Colonic mucosa (tissue), 4 donors: ENCODE results near the gene INS. TPM values are rescaled to one million over a fixed set of nuclear protein-coding genes. Genes with fewer than 3 reads are reported as not detected.

ENCODE experiments used
- DNase-seq: peaks from one replicate; pipeline ENCODE4 v3.0.0-alpha.2; 2020
- H3K27ac ChIP-seq: fragments of 200-600 bp; one replicate; pipeline ENCODE4 v1.8.0; 2021
- H3K27me3 ChIP-seq: fragments of 200-600 bp; one replicate; pipeline ENCODE4 v1.8.0; 2021
- H3K36me3 ChIP-seq: fragments of 200-600 bp; one replicate; pipeline ENCODE4 v1.8.0; 2021
- H3K4me1 ChIP-seq: fragments of 200-600 bp; one replicate; pipeline ENCODE4 v1.8.0; 2021; ENCODE audit warnings: mild to moderate bottlenecking
- H3K4me3 ChIP-seq: fragments of 200-600 bp; one replicate; pipeline ENCODE4 v1.8.0; 2021
- H3K9ac ChIP-seq, 2 donors: one replicate each; pipeline ENCODE4 v1.7.0; 2013; ENCODE audit warnings: control low read depth in 2 of 2, low read depth in 2 of 2, low read length in 2 of 2
- H3K9me3 ChIP-seq: fragments of 200-600 bp; one replicate; pipeline ENCODE4 v1.8.0; 2021
- intact Hi-C: fragments of 100-400 bp; cut with DNase I; formaldehyde crosslinking; loops from one replicate; pipeline ENCODE4 v1.14.1; 2022
- total RNA-seq, 2 donors: library from RNA; stranded (reverse); fragmentation: NEBNext Ultra II Directional in 1 of 2; extraction: Animal tissue kit (Norgen Biotek cat#: 25700) in 1 of 2; gene quantifications; one replicate each; pipeline ENCODE4 v1.2.1, GENCODE V29; 2021
- TF ChIP-seq, protein P1 (sequence below): fragments of 200-600 bp; IDR thresholded peaks from one replicate; pipeline ENCODE4 v1.8.0; 2022; ENCODE audit warnings: antibody characterized with exemption, mild to moderate bottlenecking
- donor health status: healthy.
- donor health status: DM: no; HTN: no; CAD: no.
- donor health status: DM: no; HTN: no; CAD: no.

Gene INS
- total RNA-seq, 2 donors from 2014 or later: 0.84 TPM; not detected in 1

DNA sequence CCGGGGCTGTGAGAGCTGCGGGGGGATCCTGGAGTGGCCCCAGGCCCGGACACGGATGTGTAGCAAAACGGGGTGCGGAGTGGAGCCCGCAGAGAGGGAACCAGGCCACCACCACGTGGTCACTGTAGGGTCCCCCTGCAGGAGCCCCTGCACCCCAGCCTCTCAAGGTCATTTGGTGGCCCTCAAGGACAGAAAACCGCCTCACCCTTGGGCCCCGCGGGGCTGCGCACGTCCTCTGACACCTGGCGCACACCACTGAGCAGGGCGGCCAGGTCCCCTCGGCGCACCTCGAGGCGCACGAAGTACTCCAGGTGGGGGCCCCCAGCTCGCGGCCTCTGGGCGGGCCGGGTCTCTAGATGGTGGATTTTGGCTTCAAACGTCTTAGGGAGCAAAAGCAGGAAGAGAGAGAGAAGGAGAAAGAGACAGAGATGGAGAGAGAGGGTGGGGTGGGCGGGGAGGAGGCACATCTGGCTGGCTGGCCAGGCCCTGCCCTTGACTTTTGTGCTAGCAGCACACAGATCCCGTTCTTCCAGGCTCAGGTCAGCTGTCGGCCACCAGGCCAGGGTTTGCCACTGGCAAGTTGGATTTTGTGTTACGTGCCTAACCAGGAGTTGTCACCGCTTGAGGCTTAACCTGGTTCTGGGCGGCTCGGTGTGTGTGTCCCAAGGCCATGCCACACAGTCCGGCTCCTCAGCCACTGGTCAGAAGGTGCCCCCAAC lies 7.4 kb upstream of the INS start:
- H3K27ac ChIP-seq: no peak overlapping the region
- H3K9ac ChIP-seq: no peak overlapping the region
- no peaks in the 10 kb centered on the region for H3K4me1 ChIP-seq
- H3K4me3 ChIP-seq: no peak overlapping the region
- no peak for DNase-seq
- no peaks in the 10 kb centered on the region for H3K36me3 ChIP-seq
- H3K27me3 ChIP-seq: peaks cover 8% of the 10 kb centered on the region
- intact Hi-C loops: no loop called here
- TF ChIP-seq, protein P1, sequence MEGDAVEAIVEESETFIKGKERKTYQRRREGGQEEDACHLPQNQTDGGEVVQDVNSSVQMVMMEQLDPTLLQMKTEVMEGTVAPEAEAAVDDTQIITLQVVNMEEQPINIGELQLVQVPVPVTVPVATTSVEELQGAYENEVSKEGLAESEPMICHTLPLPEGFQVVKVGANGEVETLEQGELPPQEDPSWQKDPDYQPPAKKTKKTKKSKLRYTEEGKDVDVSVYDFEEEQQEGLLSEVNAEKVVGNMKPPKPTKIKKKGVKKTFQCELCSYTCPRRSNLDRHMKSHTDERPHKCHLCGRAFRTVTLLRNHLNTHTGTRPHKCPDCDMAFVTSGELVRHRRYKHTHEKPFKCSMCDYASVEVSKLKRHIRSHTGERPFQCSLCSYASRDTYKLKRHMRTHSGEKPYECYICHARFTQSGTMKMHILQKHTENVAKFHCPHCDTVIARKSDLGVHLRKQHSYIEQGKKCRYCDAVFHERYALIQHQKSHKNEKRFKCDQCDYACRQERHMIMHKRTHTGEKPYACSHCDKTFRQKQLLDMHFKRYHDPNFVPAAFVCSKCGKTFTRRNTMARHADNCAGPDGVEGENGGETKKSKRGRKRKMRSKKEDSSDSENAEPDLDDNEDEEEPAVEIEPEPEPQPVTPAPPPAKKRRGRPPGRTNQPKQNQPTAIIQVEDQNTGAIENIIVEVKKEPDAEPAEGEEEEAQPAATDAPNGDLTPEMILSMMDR: no peak
- no peaks in the 10 kb centered on the region for H3K9me3 ChIP-seq

GRCh38 chr11:2167141-2168045 lies 6.4 kb upstream of the INS start:
- H3K9ac ChIP-seq: no peak overlapping the region
- TF ChIP-seq, protein P1: no peak
- DNase-seq: no peak
- no peaks in the 10 kb centered on the region for H3K9me3 ChIP-seq
- intact Hi-C loops: no loop called here
- H3K36me3 ChIP-seq: no peaks in the 10 kb centered on the region
- no peak overlapping the region for H3K27ac ChIP-seq
- peaks cover 8% of the 10 kb centered on the region for H3K27me3 ChIP-seq
- H3K4me3 ChIP-seq: no peak overlapping the region
- no peaks in the 10 kb centered on the region for H3K4me1 ChIP-seq

GRCh38 chr11:2166091-2166851 lies 5.3 kb upstream of the INS start:
- TF ChIP-seq, protein P1: peak; percentile 58
- Histone ChIP-seq H3K27me3 (peaks cover 8% of the 10 kb centered on the region), H3K9ac (no peak overlapping the region), H3K36me3 (no peaks in the 10 kb centered on the region), H3K9me3 (no peaks in the 10 kb centered on the region), H3K27ac (no peak overlapping the region), H3K4me3 (peak overlapping the region; percentile 21), H3K4me1 (no peaks in the 10 kb centered on the region)
- intact Hi-C loops: no loop called here
- peak; percentile 42 for DNase-seq

DNA sequence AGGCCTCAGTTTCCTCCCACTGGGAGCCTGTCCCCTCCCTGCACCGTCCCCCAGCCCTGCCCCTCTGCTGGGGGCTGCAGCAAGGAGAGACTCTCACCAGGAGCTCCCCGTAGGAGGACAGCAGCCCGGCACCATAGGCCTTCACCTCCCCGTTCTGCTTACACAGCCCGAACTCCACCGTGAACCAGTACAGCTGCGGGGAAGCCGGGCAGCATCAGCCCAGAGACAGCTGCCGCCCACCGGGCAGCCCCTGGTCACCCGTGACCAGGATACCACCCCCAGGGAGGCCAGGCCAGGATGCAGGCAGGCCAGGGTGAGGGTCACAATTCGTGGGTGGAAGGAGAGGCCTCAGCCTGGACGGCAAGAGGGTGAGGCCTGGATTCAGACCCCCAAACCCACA lies 4.6 kb upstream of the INS start:
- intact Hi-C loops: no loop called here
- peaks cover 8% of the 10 kb centered on the region for H3K27me3 ChIP-seq
- no peaks in the 10 kb centered on the region for H3K36me3 ChIP-seq
- H3K4me3 ChIP-seq: no peak overlapping the region
- H3K27ac ChIP-seq: no peak overlapping the region
- H3K4me1 ChIP-seq: no peaks in the 10 kb centered on the region
- no peaks in the 10 kb centered on the region for H3K9me3 ChIP-seq
- no peak overlapping the region for H3K9ac ChIP-seq
- no peak for DNase-seq
- TF ChIP-seq, protein P1: no peak

GRCh38 chr11:2164861-2165555 lies 4.0 kb upstream of the INS start:
- no peaks in the 10 kb centered on the region for H3K9me3 ChIP-seq
- intact Hi-C loops: no loop called here
- peaks cover 8% of the 10 kb centered on the region for H3K27me3 ChIP-seq
- TF ChIP-seq, protein P1: no peak
- no peak overlapping the region for H3K4me3 ChIP-seq
- H3K36me3 ChIP-seq: no peaks in the 10 kb centered on the region
- no peak overlapping the region for H3K9ac ChIP-seq
- H3K27ac ChIP-seq: no peak overlapping the region
- DNase-seq: no peak
- no peaks in the 10 kb centered on the region for H3K4me1 ChIP-seq
